ENCODE results near the gene CLTC.

The CLTC gene

GRCh38 chr17:59633658-59634359 is 14.1 kb downstream of the CLTC start:
- WGBS, 2 experiments: 91 to 95% methylated on average over 5 of the region's 5 CpGs
- Histone ChIP-seq H3K9me3 (ENCODE audit: control insufficient read depth, low read length) (no peaks in the 10 kb centered on the region), H3K4me3 (ENCODE audit: insufficient read depth, low read depth, low read length) (no peak overlapping the region), H3K27me3 (ENCODE audit: control insufficient read depth, insufficient read depth, low read length, poor library complexity, severe bottlenecking) (no peaks in the 10 kb centered on the region), H3K36me3 (ENCODE audit: control insufficient read depth, insufficient read depth, low read length) (no peaks in the 10 kb centered on the region), H3K4me1 (ENCODE audit: control insufficient read depth, insufficient read depth, low read length) (no peaks in the 10 kb centered on the region), H3K27ac (ENCODE audit: insufficient read depth, low read depth, low read length, poor library complexity, severe bottlenecking) (no peak overlapping the region)

- H3K4me3 ChIP-seq (ENCODE audit: insufficient read depth, low read depth, low read length): no peak overlapping the region
- no peak overlapping the region for H3K27ac ChIP-seq (ENCODE audit: insufficient read depth, low read depth, low read length, poor library complexity, severe bottlenecking)
- WGBS, 2 experiments: 75% methylated on average over 3 of the region's 3 CpGs
- no peaks in the 10 kb centered on the region for H3K36me3 ChIP-seq (ENCODE audit: control insufficient read depth, insufficient read depth, low read length)
- no peaks in the 10 kb centered on the region for H3K27me3 ChIP-seq (ENCODE audit: control insufficient read depth, insufficient read depth, low read length, poor library complexity, severe bottlenecking)
- H3K4me1 ChIP-seq (ENCODE audit: control insufficient read depth, insufficient read depth, low read length): no peaks in the 10 kb centered on the region
- no peaks in the 10 kb centered on the region for H3K9me3 ChIP-seq (ENCODE audit: control insufficient read depth, low read length)
Measured at GRCh38 chr17:59634632-59635541, 15.2 kb downstream of the CLTC start.

- no peaks in the 10 kb centered on the region for H3K36me3 ChIP-seq (ENCODE audit: control insufficient read depth, insufficient read depth, low read length)
- WGBS, 2 experiments: 100% methylated on average over 1 of the region's 1 CpG; no CpG with 5 or more reads in 1 of the 2 experiments
- H3K27ac ChIP-seq (ENCODE audit: insufficient read depth, low read depth, low read length, poor library complexity, severe bottlenecking): no peak overlapping the region
- H3K9me3 ChIP-seq (ENCODE audit: control insufficient read depth, low read length): no peaks in the 10 kb centered on the region
- no peak overlapping the region for H3K4me3 ChIP-seq (ENCODE audit: insufficient read depth, low read depth, low read length)
- no peaks in the 10 kb centered on the region for H3K4me1 ChIP-seq (ENCODE audit: control insufficient read depth, insufficient read depth, low read length)
- H3K27me3 ChIP-seq (ENCODE audit: control insufficient read depth, insufficient read depth, low read length, poor library complexity, severe bottlenecking): no peaks in the 10 kb centered on the region
Measured at GRCh38 chr17:59637611-59638310, 18.1 kb downstream of the CLTC start.

DNA sequence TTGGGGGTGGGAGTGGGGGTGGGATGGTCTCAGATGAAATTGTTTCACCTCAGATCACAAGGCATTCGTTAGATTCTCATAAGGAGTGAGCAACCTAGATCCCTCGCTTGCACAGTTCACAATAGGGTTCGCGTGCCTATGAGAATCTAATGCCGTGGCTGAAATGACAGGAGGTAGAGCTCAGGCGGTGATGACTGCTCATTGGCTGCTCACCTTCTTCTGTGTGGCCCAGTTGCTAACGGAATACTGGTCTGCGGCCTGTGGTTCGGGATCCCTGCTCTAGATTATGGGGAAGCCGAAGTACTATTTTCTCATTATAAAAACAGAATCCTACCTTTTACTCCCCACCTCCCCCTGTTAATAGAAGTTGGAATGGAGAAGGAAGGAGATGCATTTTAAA is 18.9 kb downstream of the CLTC start:
- 87 to 89% methylated on average over 9 to 10 of the region's 10 CpGs for WGBS, 2 experiments
- no peak overlapping the region for H3K4me3 ChIP-seq (ENCODE audit: insufficient read depth, low read depth, low read length)
- H3K4me1 ChIP-seq (ENCODE audit: control insufficient read depth, insufficient read depth, low read length): no peaks in the 10 kb centered on the region
- no peak overlapping the region for H3K27ac ChIP-seq (ENCODE audit: insufficient read depth, low read depth, low read length, poor library complexity, severe bottlenecking)
- H3K9me3 ChIP-seq (ENCODE audit: control insufficient read depth, low read length): no peaks in the 10 kb centered on the region
- no peaks in the 10 kb centered on the region for H3K36me3 ChIP-seq (ENCODE audit: control insufficient read depth, insufficient read depth, low read length)
- H3K27me3 ChIP-seq (ENCODE audit: control insufficient read depth, insufficient read depth, low read length, poor library complexity, severe bottlenecking): no peaks in the 10 kb centered on the region

DNA sequence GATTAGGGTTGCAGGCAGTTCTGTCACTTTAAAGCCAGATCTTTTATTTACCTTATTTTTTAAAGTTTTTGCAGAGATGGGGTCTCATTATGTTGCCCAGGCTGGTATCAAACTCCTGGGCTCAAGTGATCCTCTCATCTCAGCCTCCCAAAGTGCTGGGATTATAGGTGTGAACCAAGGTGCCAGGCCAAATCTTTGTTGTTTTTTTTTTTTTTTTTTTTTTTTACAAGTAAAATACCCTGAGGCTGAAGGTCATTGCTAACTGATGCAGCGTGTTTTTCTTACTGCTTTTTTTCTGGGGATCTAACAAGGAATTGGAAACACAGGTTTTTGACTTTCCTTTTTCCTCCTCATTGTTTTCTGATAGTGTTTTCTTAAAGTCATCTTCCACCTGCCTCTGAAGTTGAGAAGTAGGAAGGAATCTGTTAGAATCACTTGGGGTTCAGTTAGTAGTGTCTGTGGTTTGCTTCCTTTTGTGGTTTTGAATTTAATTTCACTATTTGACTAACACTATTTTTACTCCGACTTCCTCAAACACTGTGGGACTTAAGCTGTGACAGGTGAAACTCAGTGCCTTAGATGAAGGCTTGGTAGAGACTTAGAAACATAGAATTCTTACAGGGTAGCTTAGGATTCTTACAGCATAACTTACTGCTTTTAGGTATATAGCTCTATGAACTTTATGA is 22.2 kb downstream of the CLTC start:
- H3K36me3 ChIP-seq (ENCODE audit: control insufficient read depth, insufficient read depth, low read length): no peaks in the 10 kb centered on the region
- H3K4me1 ChIP-seq (ENCODE audit: control insufficient read depth, insufficient read depth, low read length): no peaks in the 10 kb centered on the region
- H3K9me3 ChIP-seq (ENCODE audit: control insufficient read depth, low read length): no peaks in the 10 kb centered on the region
- 87 to 89% methylated on average over 1 to 2 of the region's 2 CpGs for WGBS, 2 experiments
- no peaks in the 10 kb centered on the region for H3K27me3 ChIP-seq (ENCODE audit: control insufficient read depth, insufficient read depth, low read length, poor library complexity, severe bottlenecking)
- H3K4me3 ChIP-seq (ENCODE audit: insufficient read depth, low read depth, low read length): no peak overlapping the region
- no peak overlapping the region for H3K27ac ChIP-seq (ENCODE audit: insufficient read depth, low read depth, low read length, poor library complexity, severe bottlenecking)

DNA sequence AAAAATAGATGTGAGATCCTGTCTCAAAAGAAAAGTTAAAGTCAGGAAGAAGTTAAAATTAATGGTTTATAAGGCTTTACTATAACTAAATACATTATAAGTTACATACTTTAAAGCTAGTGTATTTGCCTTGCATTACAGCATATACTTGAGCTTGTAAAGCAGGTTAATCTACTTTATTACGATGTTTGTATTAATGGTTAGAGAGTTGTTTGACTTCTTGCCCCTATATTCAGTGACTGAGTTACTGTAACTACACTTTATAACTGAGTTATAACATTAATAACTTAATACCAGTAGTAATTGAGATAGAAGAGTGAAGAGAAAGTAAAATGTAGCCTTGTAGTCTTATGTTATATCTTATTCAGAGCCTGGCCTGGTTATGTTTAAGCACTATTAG is 22.9 kb downstream of the CLTC start:
- Histone ChIP-seq H3K27me3 (ENCODE audit: control insufficient read depth, insufficient read depth, low read length, poor library complexity, severe bottlenecking) (no peaks in the 10 kb centered on the region), H3K36me3 (ENCODE audit: control insufficient read depth, insufficient read depth, low read length) (peaks cover 5% of the 10 kb centered on the region), H3K27ac (ENCODE audit: insufficient read depth, low read depth, low read length, poor library complexity, severe bottlenecking) (no peak overlapping the region), H3K9me3 (ENCODE audit: control insufficient read depth, low read length) (no peaks in the 10 kb centered on the region), H3K4me1 (ENCODE audit: control insufficient read depth, insufficient read depth, low read length) (no peaks in the 10 kb centered on the region), H3K4me3 (ENCODE audit: insufficient read depth, low read depth, low read length) (no peak overlapping the region)
- no CpG with 5 or more reads among the region's 1 CpG for WGBS, 2 experiments

DNA sequence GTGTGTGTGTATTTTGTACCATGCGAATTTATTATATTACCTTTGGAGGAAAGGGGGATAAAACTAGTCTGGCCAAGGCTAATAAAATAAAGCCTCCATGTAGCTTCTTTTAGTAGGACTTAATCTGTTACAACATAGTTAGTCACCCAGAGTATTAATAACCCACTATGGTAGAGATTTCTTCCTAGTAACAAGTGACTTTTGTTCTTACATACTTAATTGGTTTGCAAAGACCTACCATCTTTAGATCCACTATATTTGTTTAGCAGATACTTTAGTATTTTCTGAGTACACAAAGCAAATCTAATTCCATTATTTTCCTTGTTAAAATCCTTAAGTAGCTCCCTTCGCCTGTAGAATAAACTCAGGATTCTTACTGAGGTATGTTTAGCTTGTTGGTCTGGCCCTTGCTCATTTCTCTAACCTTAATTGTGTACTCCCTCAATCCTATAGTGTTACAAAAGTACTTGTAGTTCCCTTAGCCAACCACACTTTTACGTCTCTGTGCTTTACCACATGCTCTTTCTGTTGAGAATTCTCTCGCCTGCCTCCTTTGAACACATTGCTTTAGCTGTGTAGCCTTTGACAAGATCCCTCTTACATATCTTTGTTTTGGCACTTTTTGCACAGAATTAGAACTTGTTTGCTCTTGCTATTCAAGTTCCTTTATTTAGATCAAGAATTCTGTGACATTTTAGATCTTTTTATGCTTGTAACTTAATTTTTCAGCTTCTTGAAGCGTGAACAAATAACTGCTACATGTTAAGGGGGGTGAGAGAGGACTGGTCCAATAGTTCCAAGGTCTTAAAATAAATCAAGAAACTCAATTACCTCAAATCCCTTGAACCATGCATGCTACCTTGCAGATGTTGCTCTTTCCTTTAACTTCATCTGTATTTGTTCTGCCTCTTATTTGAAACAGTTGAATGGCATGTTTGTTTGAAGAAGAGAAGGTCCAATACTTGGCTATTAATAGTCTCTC is 23.8 kb downstream of the CLTC start:
- 88 to 90% methylated on average over 3 to 4 of the region's 5 CpGs for WGBS, 2 experiments
- H3K4me1 ChIP-seq (ENCODE audit: control insufficient read depth, insufficient read depth, low read length): no peaks in the 10 kb centered on the region
- no peak overlapping the region for H3K27ac ChIP-seq (ENCODE audit: insufficient read depth, low read depth, low read length, poor library complexity, severe bottlenecking)
- H3K27me3 ChIP-seq (ENCODE audit: control insufficient read depth, insufficient read depth, low read length, poor library complexity, severe bottlenecking): no peaks in the 10 kb centered on the region
- no peak overlapping the region for H3K4me3 ChIP-seq (ENCODE audit: insufficient read depth, low read depth, low read length)
- H3K36me3 ChIP-seq (ENCODE audit: control insufficient read depth, insufficient read depth, low read length): peaks cover 7% of the 10 kb centered on the region
- no peaks in the 10 kb centered on the region for H3K9me3 ChIP-seq (ENCODE audit: control insufficient read depth, low read length)

DNA sequence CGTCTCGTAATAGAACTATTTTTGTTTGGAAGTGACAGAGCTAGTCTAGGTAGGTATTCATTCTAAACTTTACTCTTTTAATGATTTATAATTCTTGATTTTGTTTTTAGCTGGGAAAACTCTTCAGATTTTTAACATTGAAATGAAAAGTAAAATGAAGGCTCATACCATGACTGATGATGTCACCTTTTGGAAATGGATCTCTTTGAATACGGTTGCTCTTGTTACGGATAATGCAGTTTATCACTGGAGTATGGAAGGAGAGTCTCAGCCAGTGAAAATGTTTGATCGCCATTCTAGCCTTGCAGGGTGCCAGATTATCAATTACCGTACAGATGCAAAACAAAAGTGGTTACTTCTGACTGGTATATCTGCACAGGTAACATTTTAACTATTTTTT is 27.6 kb downstream of the CLTC start:
- Histone ChIP-seq H3K36me3 (ENCODE audit: control insufficient read depth, insufficient read depth, low read length) (peaks cover 32% of the 10 kb centered on the region), H3K27me3 (ENCODE audit: control insufficient read depth, insufficient read depth, low read length, poor library complexity, severe bottlenecking) (no peaks in the 10 kb centered on the region), H3K4me1 (ENCODE audit: control insufficient read depth, insufficient read depth, low read length) (no peaks in the 10 kb centered on the region), H3K27ac (ENCODE audit: insufficient read depth, low read depth, low read length, poor library complexity, severe bottlenecking) (no peak overlapping the region), H3K4me3 (ENCODE audit: insufficient read depth, low read depth, low read length) (no peak overlapping the region), H3K9me3 (ENCODE audit: control insufficient read depth, low read length) (no peaks in the 10 kb centered on the region)
- 95 to 97% methylated on average over 5 to 6 of the region's 6 CpGs for WGBS, 2 experiments

DNA sequence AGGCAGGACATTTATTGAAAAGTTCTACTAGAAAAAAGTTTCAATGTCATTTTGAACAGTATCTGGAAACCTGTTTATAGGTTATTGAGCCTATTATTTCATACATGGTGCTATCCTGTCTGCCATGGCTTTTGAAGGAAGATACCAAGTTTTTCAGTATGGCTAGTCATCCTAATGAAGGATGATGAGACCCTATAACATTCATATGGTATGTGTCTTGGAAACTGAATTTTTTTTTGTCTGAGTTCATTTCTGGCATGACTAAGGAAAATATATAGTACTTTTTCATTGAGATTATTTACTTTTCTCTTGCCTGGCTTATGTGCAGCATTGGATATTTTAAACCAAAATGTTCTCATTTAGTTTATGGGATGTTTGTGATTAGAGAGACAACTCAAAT is 30.2 kb downstream of the CLTC start:
- Histone ChIP-seq H3K9me3 (ENCODE audit: control insufficient read depth, low read length) (no peaks in the 10 kb centered on the region), H3K4me1 (ENCODE audit: control insufficient read depth, insufficient read depth, low read length) (no peaks in the 10 kb centered on the region), H3K36me3 (ENCODE audit: control insufficient read depth, insufficient read depth, low read length) (peaks cover 40% of the 10 kb centered on the region), H3K27me3 (ENCODE audit: control insufficient read depth, insufficient read depth, low read length, poor library complexity, severe bottlenecking) (no peaks in the 10 kb centered on the region), H3K27ac (ENCODE audit: insufficient read depth, low read depth, low read length, poor library complexity, severe bottlenecking) (no peak overlapping the region), H3K4me3 (ENCODE audit: insufficient read depth, low read depth, low read length) (no peak overlapping the region)
